Activated T-helper 1 cell treated with anti-CD3 and anti-CD28 coated beads, Interleukin-12 subunit alpha, Interleukin-12 subunit beta, Interleukin-2, Interleukin-4 antibody, amounts not matched to agents 30 ng/mL and 10 ng/mL and 1 ng/mL, durations not matched to agents 14 hours and 24 hours and 36 hours (primary cell): ENCODE results near the gene IGF2R. TPM values are rescaled to one million over a fixed set of nuclear protein-coding genes. Genes with fewer than 3 reads are reported as not detected.
"Not testable (repeated sequence)": the region's sequence is repeated elsewhere in the genome, so short reads cannot be mapped to it uniquely, and the experiment has no call there.

Experiments used
- DNase-seq: peaks from one replicate; pipeline ENCODE4 v3.0.0; 2021; ENCODE audit warnings: low spot score
- H3K27ac Mint-ChIP-seq: one replicate; pipeline ENCODE4 v1.8.0; 2021; ENCODE audit warnings: mild to moderate bottlenecking, mixed read lengths
- H3K27me3 Mint-ChIP-seq: one replicate; pipeline ENCODE4 v1.8.0; 2022; ENCODE audit warnings: mild to moderate bottlenecking, moderate library complexity, mixed read lengths; ENCODE audit not compliant: insufficient read depth
- H3K36me3 Mint-ChIP-seq: one replicate; pipeline ENCODE4 v1.8.0; 2021; ENCODE audit warnings: low read depth, mixed read lengths
- H3K4me1 Mint-ChIP-seq: one replicate; pipeline ENCODE4 v1.8.0; 2021; ENCODE audit warnings: low read depth, mixed read lengths
- H3K4me3 Mint-ChIP-seq: one replicate; pipeline ENCODE4 v1.8.0; 2021; ENCODE audit warnings: mild to moderate bottlenecking, moderate library complexity, mixed read lengths
- H3K9me3 Mint-ChIP-seq: one replicate; pipeline ENCODE4 v1.8.0; 2021; ENCODE audit warnings: mixed read lengths
- intact Hi-C: fragments of 100-400 bp; cut with micrococcal nuclease; formaldehyde crosslinking; loops from one replicate; pipeline ENCODE4 v1.15.1; 2024
- total RNA-seq: library from RNA; stranded (reverse); gene quantifications from 2 replicates; pipeline ENCODE4 v1.2.3, GENCODE V29; 2022

The IGF2R gene
- total RNA-seq, 1 donor from 2014 or later, result 126 TPM

DNA sequence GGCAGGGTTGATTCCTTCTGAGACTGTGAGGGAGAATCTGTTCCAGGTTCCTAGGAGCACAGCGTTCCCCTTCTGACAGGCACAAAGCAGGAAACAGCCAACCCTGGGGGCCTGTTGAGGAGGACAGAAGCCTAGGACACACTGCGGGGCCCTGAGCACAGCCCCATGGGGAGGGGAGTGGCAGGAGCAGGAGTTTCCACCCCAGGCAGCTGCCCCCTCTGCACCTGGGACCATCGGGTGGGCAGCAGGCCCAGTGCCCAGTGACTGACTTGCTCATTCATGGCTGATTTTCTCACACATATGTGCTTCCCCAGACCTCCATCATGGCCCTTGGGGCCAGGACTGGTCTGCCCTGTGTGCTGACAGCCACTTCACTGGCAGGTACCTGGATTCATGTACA is 146.5 kb downstream of the IGF2R start:
- no peaks in the 10 kb centered on the region for H3K27me3 Mint-ChIP-seq

DNA sequence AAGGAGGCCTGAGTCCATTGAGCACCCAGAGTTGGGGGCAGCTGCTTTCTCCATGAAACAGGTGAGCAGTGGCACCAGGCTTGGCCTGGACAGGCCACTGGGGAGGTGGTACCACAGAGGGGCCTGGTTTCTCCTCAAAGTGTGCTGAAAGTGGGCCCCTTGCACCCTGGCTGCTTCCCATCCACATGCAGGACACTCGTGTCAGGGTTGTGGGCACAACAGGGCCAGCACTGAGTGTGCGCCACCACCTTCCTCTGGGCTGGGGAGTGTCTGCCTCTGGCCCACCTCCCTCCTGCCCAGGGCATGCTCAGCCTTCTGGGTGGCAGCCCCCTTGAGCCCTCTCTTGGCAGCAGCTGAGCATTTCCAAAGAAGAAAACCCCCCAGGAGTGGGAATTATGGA is 147.5 kb downstream of the IGF2R start:
- peaks cover 3% of the 10 kb centered on the region for H3K9me3 Mint-ChIP-seq
- no peak overlapping the region for H3K27ac Mint-ChIP-seq
- H3K4me3 Mint-ChIP-seq, result no peak overlapping the region
- no peaks in the 10 kb centered on the region for H3K4me1 Mint-ChIP-seq
- peaks cover 39% of the 10 kb centered on the region for H3K36me3 Mint-ChIP-seq
- DNase-seq, result no peak
- H3K27me3 Mint-ChIP-seq, result no peaks in the 10 kb centered on the region
- intact Hi-C loops, result no loop called here

More for the DNA sequence above, 146.5 kb downstream of the IGF2R start:
- intact Hi-C loops, result no loop called here
- Mint-ChIP-seq H3K36me3 (peaks cover 38% of the 10 kb centered on the region), H3K4me3 (no peak overlapping the region), H3K9me3 (peaks cover 3% of the 10 kb centered on the region), H3K4me1 (peaks cover 5% of the 10 kb centered on the region), H3K27ac (no peak overlapping the region)
- no peak for DNase-seq

DNA sequence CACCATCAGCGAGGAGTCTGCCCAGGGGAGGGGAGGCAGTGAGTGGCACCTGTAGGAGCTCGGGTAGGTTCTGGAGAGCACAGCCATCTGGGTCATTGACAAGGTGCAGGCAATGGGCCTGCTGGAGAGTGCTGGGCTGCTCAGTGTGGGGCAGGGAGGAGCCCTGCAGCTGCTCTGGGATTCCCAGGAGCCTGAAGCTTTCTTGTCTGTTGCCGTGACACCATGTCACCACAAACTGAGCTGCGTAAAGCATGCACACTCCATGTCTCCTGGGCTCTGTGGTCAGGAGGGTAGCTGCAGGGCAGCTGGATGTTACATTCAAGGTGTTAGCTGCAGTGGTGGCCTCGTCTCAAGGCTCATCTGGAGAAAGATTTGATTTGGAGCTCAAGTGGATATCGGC is 148.3 kb downstream of the IGF2R start:
- intact Hi-C loops, result no loop called here
- Mint-ChIP-seq H3K9me3 (peaks cover 3% of the 10 kb centered on the region), H3K36me3 (peaks cover 37% of the 10 kb centered on the region), H3K27me3 (no peaks in the 10 kb centered on the region), H3K4me1 (no peaks in the 10 kb centered on the region), H3K27ac (no peak overlapping the region), H3K4me3 (no peak overlapping the region)
- no peak for DNase-seq

DNA sequence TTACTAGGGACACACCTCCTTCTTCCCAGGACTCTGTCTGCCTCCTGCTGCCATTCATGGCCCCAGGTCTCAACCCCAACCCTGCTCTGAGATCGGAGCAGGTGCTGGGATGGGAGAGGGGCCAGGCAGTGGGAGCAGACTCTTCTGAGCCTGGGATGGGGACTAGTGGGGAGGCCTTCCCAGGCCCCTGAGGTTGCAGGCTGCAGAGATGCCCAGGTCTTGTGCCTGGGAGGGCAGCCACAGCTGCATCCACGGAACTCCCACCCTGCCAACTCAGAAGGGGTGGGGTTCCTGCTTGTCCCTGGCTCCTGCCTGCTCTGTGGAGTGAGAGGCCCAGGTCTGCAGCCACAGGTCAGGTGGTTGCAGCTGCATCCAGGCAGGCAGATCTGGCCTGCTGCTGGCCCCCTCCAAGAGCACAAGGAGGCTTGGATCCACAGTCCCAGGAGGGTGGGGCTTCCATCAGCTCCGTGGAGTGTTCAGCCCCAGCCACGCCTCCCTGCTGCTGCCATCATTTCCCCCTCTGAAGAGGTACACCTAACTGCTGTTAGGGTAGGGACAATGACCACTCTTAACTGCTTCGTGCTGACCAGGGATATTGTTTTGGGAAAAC is 149.8 kb downstream of the IGF2R start:
- Mint-ChIP-seq H3K9me3 (peaks cover 3% of the 10 kb centered on the region), H3K27me3 (no peaks in the 10 kb centered on the region), H3K27ac (no peak overlapping the region), H3K4me3 (no peak overlapping the region), H3K36me3 (peaks cover 30% of the 10 kb centered on the region), H3K4me1 (no peaks in the 10 kb centered on the region)
- intact Hi-C loops, result no loop called here
- no peak for DNase-seq

DNA sequence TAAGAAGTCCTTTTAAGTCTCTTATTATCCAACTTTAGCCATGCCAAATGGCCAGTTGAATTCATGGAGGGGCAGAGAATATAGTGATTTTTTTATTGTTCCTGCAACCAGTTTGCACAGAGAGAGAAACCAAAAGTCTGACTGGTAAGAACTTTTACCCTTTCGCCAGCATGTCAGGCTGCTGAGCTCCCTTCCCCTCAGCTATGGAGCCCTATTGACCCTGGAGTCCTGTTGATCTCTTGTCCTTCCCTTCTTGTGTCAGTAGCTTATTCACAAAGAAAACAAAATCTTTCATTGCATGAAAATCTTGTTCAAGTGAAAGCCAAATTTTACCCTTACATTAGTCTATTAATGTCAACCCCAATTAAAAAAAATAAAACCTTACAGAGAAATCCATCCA is 151.2 kb downstream of the IGF2R start:
- Mint-ChIP-seq H3K27me3 (no peaks in the 10 kb centered on the region), H3K4me1 (no peaks in the 10 kb centered on the region), H3K36me3 (peaks cover 28% of the 10 kb centered on the region), H3K9me3 (peaks cover 3% of the 10 kb centered on the region), H3K4me3 (no peak overlapping the region), H3K27ac (no peak overlapping the region)
- DNase-seq, result no peak
- intact Hi-C loops, result no loop called here

DNA sequence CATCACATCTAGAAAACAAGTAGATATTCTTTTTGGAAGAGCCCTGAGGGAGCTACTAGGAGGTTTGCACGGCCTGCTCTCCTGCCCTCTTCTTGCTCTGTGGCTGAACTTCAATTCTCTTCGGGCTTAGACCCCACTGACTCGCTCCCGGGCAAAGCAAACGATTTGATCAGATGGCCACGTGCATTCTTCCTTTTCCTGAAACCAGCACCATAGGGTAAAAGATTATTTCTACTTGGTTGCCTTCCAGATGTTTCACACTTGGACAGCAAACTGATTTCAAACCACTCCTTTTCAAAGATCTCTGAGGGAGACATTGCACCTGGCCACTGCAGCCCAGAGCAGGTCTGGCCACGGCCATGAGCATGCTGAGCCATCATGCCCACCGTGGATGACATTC is 152.7 kb downstream of the IGF2R start, which contains the start of gene SLC22A1:
TSS of gene SLC22A1 (plus strand) at position 258 of the 400 bp plus-strand sequence. CDS start at position 379, 121 bp downstream.
- Mint-ChIP-seq H3K4me3 (no peak within 1 kb of the TSS), H3K9me3 (peaks cover 3% of the 10 kb centered on the region), H3K4me1 (no peaks in the 10 kb centered on the region), H3K27ac (no peak within 1 kb of the TSS), H3K27me3 (no peaks in the 10 kb centered on the region), H3K36me3 (peaks cover 28% of the 10 kb centered on the region)
- intact Hi-C loops, result no loop called here
- no peak for DNase-seq

DNA sequence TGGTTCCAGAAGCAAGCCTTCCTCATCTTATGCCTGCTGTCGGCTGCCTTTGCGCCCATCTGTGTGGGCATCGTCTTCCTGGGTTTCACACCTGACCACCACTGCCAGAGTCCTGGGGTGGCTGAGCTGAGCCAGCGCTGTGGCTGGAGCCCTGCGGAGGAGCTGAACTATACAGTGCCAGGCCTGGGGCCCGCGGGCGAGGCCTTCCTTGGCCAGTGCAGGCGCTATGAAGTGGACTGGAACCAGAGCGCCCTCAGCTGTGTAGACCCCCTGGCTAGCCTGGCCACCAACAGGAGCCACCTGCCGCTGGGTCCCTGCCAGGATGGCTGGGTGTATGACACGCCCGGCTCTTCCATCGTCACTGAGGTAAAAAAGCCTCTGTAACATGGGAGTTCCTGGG is 153.1 kb downstream of the IGF2R start:
- no peak overlapping the region for H3K27ac Mint-ChIP-seq
- intact Hi-C loops, result no loop called here

DNA sequence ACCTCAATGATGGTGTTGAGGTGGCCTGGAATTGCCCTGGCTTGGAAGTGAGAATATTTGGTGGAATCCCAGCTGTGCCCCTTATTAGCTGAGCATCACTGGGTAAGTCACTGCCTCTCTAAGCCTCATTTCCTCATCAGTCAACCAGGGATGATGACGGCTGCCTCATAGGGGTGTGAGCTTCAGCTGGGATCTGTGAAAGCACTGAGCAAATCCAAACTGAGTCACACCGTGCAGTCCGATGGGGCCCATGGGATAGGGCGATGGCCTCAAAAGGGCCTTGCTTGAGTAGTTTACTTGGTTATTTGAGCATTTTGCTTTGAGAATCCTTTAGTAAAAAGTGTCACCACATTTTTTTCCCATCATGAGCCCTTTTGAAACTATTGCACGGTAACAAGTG is 153.9 kb downstream of the IGF2R start:
- Mint-ChIP-seq H3K4me1 (no peaks in the 10 kb centered on the region), H3K9me3 (peaks cover 2% of the 10 kb centered on the region), H3K4me3 (no peak overlapping the region), H3K27ac (no peak overlapping the region), H3K36me3 (peaks cover 17% of the 10 kb centered on the region), H3K27me3 (no peaks in the 10 kb centered on the region)
- DNase-seq, result no peak
- intact Hi-C loops, result no loop called here

More for the DNA sequence above, 153.1 kb downstream of the IGF2R start:
- Mint-ChIP-seq H3K36me3 (peaks cover 25% of the 10 kb centered on the region), H3K4me3 (no peak overlapping the region), H3K4me1 (no peaks in the 10 kb centered on the region), H3K9me3 (peaks cover 3% of the 10 kb centered on the region), H3K27me3 (no peaks in the 10 kb centered on the region)
- DNase-seq, result no peak

DNA sequence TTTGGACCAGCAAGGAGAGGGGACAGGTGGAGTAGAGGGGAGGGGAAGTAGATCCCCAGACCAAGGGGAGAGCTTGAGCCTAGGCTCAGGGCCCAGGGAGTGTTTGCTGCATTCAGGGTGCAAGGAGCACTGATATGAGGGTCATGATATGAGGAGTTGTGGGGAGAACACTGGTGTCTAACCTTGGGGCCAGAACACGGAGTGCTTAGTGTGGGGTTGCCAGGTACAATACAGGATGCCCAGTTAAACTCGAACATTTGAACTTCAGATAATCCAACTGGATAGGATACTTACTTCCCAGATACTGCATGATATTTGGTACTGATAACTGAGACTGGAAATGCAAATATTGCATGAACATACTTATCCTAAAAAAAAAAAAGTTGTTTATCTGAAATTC is 155.1 kb downstream of the IGF2R start:
- intact Hi-C loops, result no loop called here
- Mint-ChIP-seq H3K4me3 (no peak overlapping the region), H3K36me3 (peaks cover 14% of the 10 kb centered on the region), H3K9me3 (no peaks in the 10 kb centered on the region), H3K27ac (no peak overlapping the region), H3K4me1 (no peaks in the 10 kb centered on the region), H3K27me3 (no peaks in the 10 kb centered on the region)
- no peak for DNase-seq

DNA sequence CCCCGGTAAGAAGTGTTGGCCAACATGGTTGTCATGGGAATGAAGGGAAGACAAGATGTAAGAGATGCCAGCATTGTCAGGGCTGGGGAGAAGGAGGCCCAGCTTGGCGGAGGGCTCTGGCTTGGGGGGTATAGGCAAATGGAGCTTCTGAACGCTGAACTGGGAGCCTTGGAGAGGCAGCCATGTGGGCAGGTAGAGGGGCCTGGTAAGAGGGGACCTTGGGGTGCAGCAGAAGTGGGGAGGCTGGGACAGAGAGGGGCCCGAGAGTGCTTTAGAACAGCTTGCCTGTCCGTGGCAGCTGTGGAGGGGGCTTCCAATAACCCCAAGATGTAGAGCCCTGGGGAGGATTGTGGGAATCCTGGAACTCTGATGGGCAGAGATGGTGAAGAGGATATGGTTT is 155.7 kb downstream of the IGF2R start:
- no peaks in the 10 kb centered on the region for H3K27me3 Mint-ChIP-seq
- DNase-seq, result no peak
- peaks cover 6% of the 10 kb centered on the region for H3K4me1 Mint-ChIP-seq
- no peaks in the 10 kb centered on the region for H3K9me3 Mint-ChIP-seq
- H3K27ac Mint-ChIP-seq, result no peak overlapping the region
- no peak overlapping the region for H3K4me3 Mint-ChIP-seq
- H3K36me3 Mint-ChIP-seq, result peaks cover 13% of the 10 kb centered on the region
- intact Hi-C loops, result no loop called here

DNA sequence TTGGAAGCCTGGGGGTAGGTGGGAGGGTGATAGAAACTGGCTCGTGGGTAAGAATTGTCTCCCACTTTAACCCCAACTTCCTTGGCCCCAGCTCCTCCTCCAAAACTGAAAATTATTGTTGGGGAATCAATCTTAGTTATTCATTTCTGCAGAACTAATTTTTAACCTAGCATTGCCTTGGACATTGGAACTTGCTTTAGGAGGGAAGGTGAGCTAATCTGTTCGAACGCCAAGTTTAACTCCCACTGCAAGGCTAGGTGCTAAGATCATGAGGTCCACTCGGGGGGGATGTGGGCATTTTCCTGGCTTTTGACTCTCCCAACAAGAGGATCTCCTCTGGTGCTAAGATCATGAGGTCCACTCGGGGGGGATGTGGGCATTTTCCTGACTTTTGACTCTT is 156.2 kb downstream of the IGF2R start:
- intact Hi-C loops, H3K27ac Mint-ChIP-seq, H3K9me3 Mint-ChIP-seq, DNase-seq, H3K4me3 Mint-ChIP-seq, H3K27me3 Mint-ChIP-seq, H3K4me1 Mint-ChIP-seq: not testable (repeated sequence)
- peaks cover 13% of the 10 kb centered on the region for H3K36me3 Mint-ChIP-seq

DNA sequence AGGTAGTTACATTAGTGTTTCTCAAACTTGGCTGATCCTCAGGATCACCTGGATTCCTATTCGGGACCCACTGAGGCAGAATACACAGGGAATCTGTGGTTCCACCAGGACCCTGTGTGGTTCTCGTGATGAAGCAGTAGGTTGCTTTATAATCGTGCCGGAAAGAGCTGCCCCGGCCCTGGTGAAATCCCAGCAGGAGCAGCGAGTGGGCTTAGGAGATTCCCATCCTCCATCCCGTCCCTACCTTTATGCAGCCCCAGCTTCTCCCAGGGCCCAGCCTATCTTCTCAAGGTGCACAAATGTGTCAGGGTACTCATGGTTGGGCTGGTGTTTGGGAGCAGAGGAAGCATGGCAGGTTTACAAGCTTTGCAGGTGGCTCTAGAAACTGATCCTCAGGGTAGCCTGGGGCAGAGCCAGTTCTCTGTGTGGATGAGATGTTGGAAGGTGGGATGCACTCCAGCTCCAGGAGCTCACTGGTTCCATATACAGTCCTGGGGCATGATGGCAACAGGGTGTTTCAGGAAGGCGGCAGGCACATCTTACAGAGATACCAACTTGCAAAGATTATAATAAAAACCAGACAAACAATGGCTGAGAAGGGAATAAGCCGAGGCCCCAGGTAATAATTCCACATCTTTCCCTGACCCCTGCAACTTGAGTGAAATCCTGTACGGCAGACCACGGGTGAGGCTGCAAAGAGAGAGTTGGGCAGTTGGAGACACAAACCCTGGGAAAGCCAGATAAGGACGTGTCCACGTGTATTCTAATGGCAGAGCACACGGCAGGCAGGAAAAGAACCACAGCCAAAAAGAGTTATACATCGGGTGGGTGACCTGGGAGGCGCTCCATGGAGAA is 158.6 kb downstream of the IGF2R start:
- H3K36me3 Mint-ChIP-seq, result peaks cover 7% of the 10 kb centered on the region
- no peak for DNase-seq
- H3K4me1 Mint-ChIP-seq, result peaks cover 10% of the 10 kb centered on the region
- no peaks in the 10 kb centered on the region for H3K27me3 Mint-ChIP-seq
- no peaks in the 10 kb centered on the region for H3K9me3 Mint-ChIP-seq
- peak overlapping the region; percentile 41 for H3K27ac Mint-ChIP-seq
- intact Hi-C loops, result no loop called here
- H3K4me3 Mint-ChIP-seq, result no peak overlapping the region

DNA sequence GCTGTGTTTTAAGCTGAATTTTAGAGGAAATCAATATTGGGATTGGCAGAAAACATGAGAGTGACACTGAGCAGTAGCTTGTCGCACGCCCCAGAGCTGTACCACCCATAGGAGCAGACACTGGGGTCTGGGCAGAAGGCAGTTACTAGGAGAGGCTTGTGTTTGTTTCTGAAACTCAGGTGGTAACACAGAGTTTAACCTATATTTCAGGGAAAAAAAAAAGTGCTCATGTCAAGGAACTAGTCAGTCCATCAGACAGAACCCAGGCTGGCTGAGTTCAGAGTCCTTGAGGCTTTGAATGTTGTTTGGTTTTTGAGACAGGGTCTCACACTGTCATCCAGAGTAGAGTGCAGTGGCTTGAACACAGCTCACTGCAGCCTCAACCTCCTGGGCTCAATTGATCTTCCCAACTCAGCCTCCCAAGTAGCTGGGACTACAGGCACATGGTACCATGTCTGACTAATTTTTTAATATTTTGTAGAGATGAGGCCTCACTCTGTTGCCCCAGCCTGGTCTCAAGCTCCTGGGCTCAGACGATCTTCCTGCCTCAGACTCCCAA is 159.3 kb downstream of the IGF2R start:
- Mint-ChIP-seq H3K27me3 (no peaks in the 10 kb centered on the region), H3K4me1 (peaks cover 13% of the 10 kb centered on the region), H3K36me3 (peaks cover 8% of the 10 kb centered on the region), H3K27ac (no peak overlapping the region), H3K4me3 (no peak overlapping the region), H3K9me3 (no peaks in the 10 kb centered on the region)
- intact Hi-C loops, result no loop called here
- no peak for DNase-seq
